ENCODE measurements around the gene PLCG2. TPM values are rescaled to one million over a fixed set of nuclear protein-coding genes. Genes with fewer than 3 reads are reported as not detected.

The PLCG2 gene
- total RNA-seq, 1 donor from 2014 or later, result 8.6 TPM

GRCh38 chr16:81881228-81881627 is 102.1 kb downstream of the PLCG2 start:
- ATAC-seq, result no peak

GRCh38 chr16:81882559-81882958 is 103.5 kb downstream of the PLCG2 start:
- ATAC-seq, result no peak

- no peak for ATAC-seq
These were observed 104.1 kb downstream of the PLCG2 start for GRCh38 chr16:81883235-81883634.

GRCh38 chr16:81885976-81886586 is 107.0 kb downstream of the PLCG2 start:
- ATAC-seq, result peak; percentile 60

GRCh38 chr16:81888520-81889394 is 109.7 kb downstream of the PLCG2 start:
- ATAC-seq, result no peak

GRCh38 chr16:81891736-81892364 is 112.8 kb downstream of the PLCG2 start:
- ATAC-seq, result no peak

- no peak for ATAC-seq
These were observed 115.5 kb downstream of the PLCG2 start for GRCh38 chr16:81894592-81894991.

- no peak for ATAC-seq
These were observed 117.8 kb downstream of the PLCG2 start for GRCh38 chr16:81896902-81897301.

GRCh38 chr16:81899601-81900000 is 120.5 kb downstream of the PLCG2 start:
- no peak for ATAC-seq

- ATAC-seq, result no peak
These were observed 120.9 kb downstream of the PLCG2 start for GRCh38 chr16:81900014-81900413.

- no peak for ATAC-seq
These were observed 121.4 kb downstream of the PLCG2 start for GRCh38 chr16:81900456-81900855.

- no peak for ATAC-seq
These were observed 122.4 kb downstream of the PLCG2 start for GRCh38 chr16:81901484-81901883.

GRCh38 chr16:81902025-81902424 is 122.9 kb downstream of the PLCG2 start:
- ATAC-seq, result no peak

GRCh38 chr16:81904320-81904719 is 125.2 kb downstream of the PLCG2 start:
- no peak for ATAC-seq

GRCh38 chr16:81905277-81905676 is 126.2 kb downstream of the PLCG2 start:
- no peak for ATAC-seq

GRCh38 chr16:81907681-81908080 is 128.6 kb downstream of the PLCG2 start:
- no peak for ATAC-seq

GRCh38 chr16:81908466-81909262 is 129.6 kb downstream of the PLCG2 start:
- ATAC-seq, result peak; percentile 96

GRCh38 chr16:81910366-81910885 is 131.3 kb downstream of the PLCG2 start:
- ATAC-seq, result no peak

GRCh38 chr16:81912395-81912794 is 133.3 kb downstream of the PLCG2 start:
- ATAC-seq, result no peak

GRCh38 chr16:81913222-81913621 is 134.1 kb downstream of the PLCG2 start:
- no peak for ATAC-seq

GRCh38 chr16:81917375-81917774 is 138.3 kb downstream of the PLCG2 start:
- ATAC-seq, result no peak

GRCh38 chr16:81918927-81919326 is 139.8 kb downstream of the PLCG2 start:
- no peak for ATAC-seq

- ATAC-seq, result no peak
These were observed 141.4 kb downstream of the PLCG2 start for GRCh38 chr16:81920498-81920897.

All from esophagus mucosa (tissue), 1 donor.